ENCODE data around the gene NTSR2. TPM values are rescaled to one million over a fixed set of nuclear protein-coding genes. Genes with fewer than 3 reads are reported as not detected.

The NTSR2 gene
- total RNA-seq, 1 experiment from 2014 or later = not detected

Other genes with a start within 250 kb of the NTSR2 start
- gene E2F6, start 204.0 kb downstream of the NTSR2 start, total RNA-seq (2014; rRNA removed; shearing (Covaris generic); ENCODE audit: low replicate concordance) = 20.8 and 29.4 TPM in 2 replicates
- gene GREB1, start 136.2 kb downstream of the NTSR2 start, total RNA-seq (2014; rRNA removed; shearing (Covaris generic); ENCODE audit: low replicate concordance) = 2.7 and 3.1 TPM in 2 replicates
- gene LPIN1, start 76.4 kb upstream of the NTSR2 start, total RNA-seq (2014; rRNA removed; shearing (Covaris generic); ENCODE audit: low replicate concordance) = 139 and 207 TPM in 2 replicates

Measured in MG63 (cell line).